Loucy (cell line): Measurements from ENCODE around the gene ZNF30.

ENCODE experiments used
- H2AFZ ChIP-seq: fragments of 200-600 bp; sonication (generic); 2 replicates; pipeline ENCODE4 v1.6.0; 2016; ENCODE audit warnings: antibody characterized with exemption, mild to moderate bottlenecking, low read length, moderate library complexity
- H3F3A ChIP-seq: fragments of 200-600 bp; 2 replicates; pipeline ENCODE4 v1.6.0; 2016; ENCODE audit warnings: antibody characterized with exemption, low read depth, mild to moderate bottlenecking
- H3K27me3 ChIP-seq: fragments of 200-600 bp; sonication (generic); 2 replicates; pipeline ENCODE4 v1.6.1; 2014; ENCODE audit warnings: low read length, mild to moderate bottlenecking; ENCODE audit not compliant: insufficient read depth, poor library complexity, severe bottlenecking
- H3K36me3 ChIP-seq: fragments of 200-600 bp; sonication (generic); 2 replicates; pipeline ENCODE4 v1.6.1; 2016; ENCODE audit warnings: low read length; ENCODE audit not compliant: insufficient read depth
- H3K4me1 ChIP-seq: fragments of 200-600 bp; sonication (generic); 2 replicates; pipeline ENCODE4 v1.5.1; 2014; ENCODE audit warnings: low read length, mild to moderate bottlenecking; ENCODE audit not compliant: insufficient read depth, poor library complexity, severe bottlenecking
- H3K4me2 ChIP-seq: fragments of 200-600 bp; sonication (generic); 2 replicates; pipeline ENCODE4 v1.6.0; 2014; ENCODE audit warnings: antibody characterized with exemption, low read length, low read depth, mild to moderate bottlenecking; ENCODE audit not compliant: poor library complexity, severe bottlenecking
- H3K4me3 ChIP-seq: fragments of 200-600 bp; sonication (generic); 2 replicates; pipeline ENCODE4 v1.5.1; 2014; ENCODE audit warnings: low read length, mild to moderate bottlenecking, mixed read lengths; ENCODE audit not compliant: poor library complexity, severe bottlenecking
- H3K79me2 ChIP-seq: fragments of 200-600 bp; sonication (generic); 2 replicates; pipeline ENCODE4 v1.6.1; 2014; ENCODE audit warnings: low read length; ENCODE audit not compliant: insufficient read depth
- H3K9ac ChIP-seq: fragments of 200-600 bp; sonication (generic); 2 replicates; pipeline ENCODE4 v1.6.0; 2014; ENCODE audit warnings: mild to moderate bottlenecking, low read depth, low read length, moderate library complexity; ENCODE audit not compliant: poor library complexity, severe bottlenecking
- H3K9me2 ChIP-seq: fragments of 200-600 bp; sonication (generic); replicated peaks from 2 replicates; pipeline ENCODE4 v1.6.1; 2016; ENCODE audit warnings: low read depth, low read length, mixed read lengths
- H3K9me3 ChIP-seq: fragments of 200-600 bp; sonication (generic); 2 replicates; pipeline ENCODE4 v1.6.1; 2014; ENCODE audit warnings: mild to moderate bottlenecking, antibody characterized with exemption, low read length, low read depth; ENCODE audit not compliant: insufficient read depth
- H4K20me1 ChIP-seq: fragments of 200-600 bp; sonication (generic); 2 replicates; pipeline ENCODE4 v1.6.0; 2014; ENCODE audit warnings: antibody characterized with exemption, low read length, mild to moderate bottlenecking; ENCODE audit not compliant: insufficient read depth, poor library complexity, severe bottlenecking
- EZH2phosphoT487 ChIP-seq: fragments of 200-600 bp; IDR thresholded peaks from 2 replicates; pipeline ENCODE4 v1.6.1; 2018; ENCODE audit warnings: antibody characterized with exemption, mild to moderate bottlenecking, moderate library complexity, borderline replicate concordance
- TF ChIP-seq, protein P1 (sequence below): fragments of 200-600 bp; sonication (generic); conservative IDR thresholded peaks from 2 replicates; pipeline ENCODE4 v1.5.1; 2014; ENCODE audit warnings: mild to moderate bottlenecking, antibody characterized with exemption, low read length

The ZNF30 gene

DNA sequence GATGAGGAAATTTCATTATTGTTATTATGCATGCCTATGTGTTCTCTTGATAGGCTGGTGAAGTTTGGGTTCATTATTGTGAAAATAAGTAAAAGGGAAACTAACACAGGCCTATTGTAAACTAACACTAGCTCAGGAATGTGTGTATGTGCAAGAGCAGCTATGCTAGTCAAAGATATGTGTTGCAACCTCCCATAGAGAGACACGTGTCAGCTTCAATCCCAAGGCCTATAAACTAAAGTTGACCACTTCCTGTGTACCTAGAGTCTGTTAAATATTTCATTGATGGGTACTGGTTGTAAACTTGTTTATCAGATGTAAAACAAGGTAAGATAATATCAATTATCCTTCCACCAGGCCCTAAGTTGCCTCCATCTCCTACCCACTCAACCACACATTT lies 44.7 kb upstream of the ZNF30 start:
- Histone ChIP-seq H3K4me2 (no peak overlapping the region), H2AFZ (no peak overlapping the region), H4K20me1 (no peaks in the 10 kb centered on the region), H3K79me2 (no peaks in the 10 kb centered on the region), H3K36me3 (no peaks in the 10 kb centered on the region), H3K9me2 (no peaks in the 10 kb centered on the region), H3K4me3 (no peak overlapping the region), H3K9ac (no peak overlapping the region), H3K4me1 (peaks cover 6% of the 10 kb centered on the region), H3K27me3 (no peaks in the 10 kb centered on the region), H3F3A (no peaks in the 10 kb centered on the region), H3K9me3 (peaks cover 5% of the 10 kb centered on the region; the same call in 1 of the 2 replicates)
- TF ChIP-seq, protein P1, sequence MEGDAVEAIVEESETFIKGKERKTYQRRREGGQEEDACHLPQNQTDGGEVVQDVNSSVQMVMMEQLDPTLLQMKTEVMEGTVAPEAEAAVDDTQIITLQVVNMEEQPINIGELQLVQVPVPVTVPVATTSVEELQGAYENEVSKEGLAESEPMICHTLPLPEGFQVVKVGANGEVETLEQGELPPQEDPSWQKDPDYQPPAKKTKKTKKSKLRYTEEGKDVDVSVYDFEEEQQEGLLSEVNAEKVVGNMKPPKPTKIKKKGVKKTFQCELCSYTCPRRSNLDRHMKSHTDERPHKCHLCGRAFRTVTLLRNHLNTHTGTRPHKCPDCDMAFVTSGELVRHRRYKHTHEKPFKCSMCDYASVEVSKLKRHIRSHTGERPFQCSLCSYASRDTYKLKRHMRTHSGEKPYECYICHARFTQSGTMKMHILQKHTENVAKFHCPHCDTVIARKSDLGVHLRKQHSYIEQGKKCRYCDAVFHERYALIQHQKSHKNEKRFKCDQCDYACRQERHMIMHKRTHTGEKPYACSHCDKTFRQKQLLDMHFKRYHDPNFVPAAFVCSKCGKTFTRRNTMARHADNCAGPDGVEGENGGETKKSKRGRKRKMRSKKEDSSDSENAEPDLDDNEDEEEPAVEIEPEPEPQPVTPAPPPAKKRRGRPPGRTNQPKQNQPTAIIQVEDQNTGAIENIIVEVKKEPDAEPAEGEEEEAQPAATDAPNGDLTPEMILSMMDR: no peak
- TF ChIP-seq EZH2phosphoT487: no peak

DNA sequence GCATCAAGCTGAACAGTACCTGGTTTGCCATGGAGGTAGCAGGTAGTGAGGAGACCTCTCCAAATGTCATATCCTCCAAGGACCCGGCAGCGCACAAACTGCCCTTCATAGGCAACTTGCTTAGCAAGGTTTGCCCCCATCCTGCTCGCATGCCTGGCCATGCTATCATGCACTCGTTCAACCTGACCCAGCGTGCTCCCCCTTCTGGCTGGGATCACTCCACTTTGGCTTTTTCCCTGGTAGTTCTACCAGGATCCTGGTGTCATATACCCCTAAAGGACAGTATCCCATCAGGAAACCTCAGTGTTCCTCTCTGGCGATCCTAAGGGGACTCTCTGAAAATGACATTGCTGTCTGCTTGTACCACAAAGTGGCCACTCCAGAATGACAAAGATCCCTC lies 38.6 kb upstream of the ZNF30 start:
- no peaks in the 10 kb centered on the region for H3K36me3 ChIP-seq
- H3K4me1 ChIP-seq: no peaks in the 10 kb centered on the region
- H3K4me3 ChIP-seq: no peak overlapping the region
- no peaks in the 10 kb centered on the region for H4K20me1 ChIP-seq
- no peak overlapping the region for H3K9ac ChIP-seq
- no peaks in the 10 kb centered on the region for H3K27me3 ChIP-seq
- no peak for TF ChIP-seq EZH2phosphoT487
- no peak overlapping the region for H2AFZ ChIP-seq
- no peaks in the 10 kb centered on the region for H3K79me2 ChIP-seq
- H3K4me2 ChIP-seq: no peak overlapping the region
- H3K9me3 ChIP-seq: peaks cover 5% of the 10 kb centered on the region; the same call in 1 of the 2 replicates
- no peaks in the 10 kb centered on the region for H3F3A ChIP-seq
- H3K9me2 ChIP-seq: no peaks in the 10 kb centered on the region

DNA sequence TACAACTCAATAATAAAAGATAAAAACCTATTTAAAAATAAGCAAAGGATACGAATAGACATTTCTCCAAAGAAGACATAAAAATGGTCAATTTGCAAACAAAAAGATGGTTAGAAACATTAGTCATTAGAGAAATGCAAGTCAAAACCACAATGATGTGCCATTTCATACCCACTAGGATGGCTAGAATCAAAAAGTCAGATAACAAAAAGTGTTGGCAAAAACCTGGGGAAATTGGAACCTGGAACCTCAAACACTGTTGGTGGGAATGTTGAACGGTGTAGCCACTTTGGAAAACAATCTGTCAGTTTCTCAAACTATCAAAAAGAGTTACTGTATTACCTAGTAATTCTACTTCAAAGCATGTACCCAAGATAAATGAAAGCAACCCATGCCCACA lies 26.5 kb upstream of the ZNF30 start:
- no peak overlapping the region for H2AFZ ChIP-seq
- H3K4me1 ChIP-seq: no peaks in the 10 kb centered on the region
- 0 out of 2 replicates have a peak, but pooled peaks cover 4% of the 10 kb centered on the region for H3K9me3 ChIP-seq
- no peak overlapping the region for H3K4me2 ChIP-seq
- no peak overlapping the region for H3K4me3 ChIP-seq
- TF ChIP-seq EZH2phosphoT487: no peak
- TF ChIP-seq, protein P1: no peak
- no peak overlapping the region for H3K9ac ChIP-seq
- H3F3A ChIP-seq: no peaks in the 10 kb centered on the region
- no peaks in the 10 kb centered on the region for H3K79me2 ChIP-seq
- no peaks in the 10 kb centered on the region for H3K27me3 ChIP-seq
- H3K36me3 ChIP-seq: no peaks in the 10 kb centered on the region
- no peaks in the 10 kb centered on the region for H3K9me2 ChIP-seq
- no peaks in the 10 kb centered on the region for H4K20me1 ChIP-seq
